Measurements from ENCODE around the gene PMF1.
"Not testable (repeated sequence)": the region's sequence is repeated elsewhere in the genome, so short reads cannot be mapped to it uniquely, and the experiment has no call there.

PMF1 gene, protein sequence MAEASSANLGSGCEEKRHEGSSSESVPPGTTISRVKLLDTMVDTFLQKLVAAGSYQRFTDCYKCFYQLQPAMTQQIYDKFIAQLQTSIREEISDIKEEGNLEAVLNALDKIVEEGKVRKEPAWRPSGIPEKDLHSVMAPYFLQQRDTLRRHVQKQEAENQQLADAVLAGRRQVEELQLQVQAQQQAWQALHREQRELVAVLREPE

DNA sequence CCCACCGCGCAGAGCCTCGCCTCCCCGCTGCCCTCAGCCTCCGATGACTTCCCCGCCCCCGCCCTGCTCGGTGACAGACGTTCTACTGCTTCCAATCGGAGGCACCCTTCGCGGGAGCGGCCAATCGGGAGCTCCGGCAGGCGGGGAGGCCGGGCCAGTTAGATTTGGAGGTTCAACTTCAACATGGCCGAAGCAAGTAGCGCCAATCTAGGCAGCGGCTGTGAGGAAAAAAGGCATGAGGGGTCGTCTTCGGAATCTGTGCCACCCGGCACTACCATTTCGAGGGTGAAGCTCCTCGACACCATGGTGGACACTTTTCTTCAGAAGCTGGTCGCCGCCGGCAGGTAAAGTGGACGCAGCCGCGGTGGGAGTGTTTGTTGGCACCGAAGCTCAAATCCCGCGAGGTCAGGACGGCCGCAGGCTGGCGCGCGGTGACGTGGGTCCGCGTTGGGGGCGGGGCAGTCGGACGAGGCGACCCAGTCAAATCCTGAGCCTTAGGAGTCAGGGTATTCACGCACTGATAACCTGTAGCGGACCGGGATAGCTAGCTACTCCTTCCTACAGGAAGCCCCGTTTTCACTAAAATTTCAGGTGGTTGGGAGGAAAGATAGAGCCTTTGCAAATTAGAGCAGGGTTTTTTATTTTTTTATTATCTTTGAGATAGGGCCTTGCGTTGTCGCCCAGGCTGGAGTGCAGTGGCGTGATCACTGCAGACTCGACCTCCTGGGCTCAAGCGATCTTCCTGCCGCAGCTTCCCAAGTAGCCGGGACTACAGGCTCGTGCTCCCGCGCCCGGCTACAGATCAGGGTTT is at the start of gene PMF1:
Gene PMF1, plus strand, starts transcription at position 175 of the 811 bp plus-strand sequence. Its CDS starts 9 bp downstream, at position 184.
- DNase-seq (ENCODE audit: low read depth): peak; percentile 94

DNA sequence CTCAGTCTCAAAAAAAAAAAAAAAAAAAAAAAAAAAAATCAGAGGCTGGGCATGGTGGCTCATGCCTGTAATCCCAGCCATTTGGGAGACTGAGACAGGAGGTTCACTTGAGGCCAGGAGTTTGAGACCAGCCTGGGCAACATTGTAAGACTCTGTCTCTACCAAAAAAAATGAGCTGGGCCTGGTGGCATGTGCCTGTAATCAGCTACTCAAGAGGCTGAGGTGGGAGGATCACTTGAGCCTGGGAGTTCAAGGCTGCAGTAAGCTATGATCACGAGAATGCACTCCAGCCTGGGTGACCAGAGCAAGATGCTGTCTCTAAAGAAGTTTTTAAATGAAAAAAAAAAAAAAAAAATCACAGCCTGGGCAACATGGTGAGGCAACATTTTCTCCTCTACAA is 49.1 kb upstream of the PMF1 start:
- no peak for DNase-seq (ENCODE audit: low read depth)

DNA sequence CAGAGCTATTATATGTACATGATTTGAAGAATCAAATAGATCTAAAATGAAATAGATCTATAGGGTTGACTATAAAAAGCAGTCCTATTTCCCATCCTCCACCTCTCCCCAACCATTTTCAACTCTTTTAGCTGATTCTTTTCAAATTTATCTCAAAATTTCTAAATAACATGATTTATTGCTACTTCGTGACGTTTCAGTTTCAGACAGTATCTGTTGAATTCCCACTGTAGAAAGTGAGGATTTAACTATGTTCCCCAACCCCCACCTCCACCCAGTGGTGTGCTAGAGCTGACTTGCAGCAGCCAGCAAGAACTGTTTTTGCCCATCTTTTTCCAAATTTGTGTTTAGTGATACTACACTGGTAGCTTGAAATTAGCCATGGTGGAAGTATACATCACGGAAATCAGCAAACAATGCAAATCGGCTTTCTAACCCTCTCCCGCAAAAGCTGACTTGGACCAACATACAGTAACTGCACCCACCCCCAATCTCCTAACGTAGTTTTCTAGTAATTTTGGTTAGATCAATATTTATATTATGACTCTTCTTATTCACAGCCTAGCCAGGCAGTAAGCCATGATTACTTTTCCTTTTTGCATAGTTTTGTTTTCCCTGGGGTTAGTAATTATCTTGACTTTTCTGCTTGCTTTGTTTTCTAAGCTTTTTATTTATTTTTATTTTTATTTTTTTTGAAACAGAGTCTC is 48.5 kb upstream of the PMF1 start:
- DNase-seq (ENCODE audit: low read depth): peak; percentile 31

DNA sequence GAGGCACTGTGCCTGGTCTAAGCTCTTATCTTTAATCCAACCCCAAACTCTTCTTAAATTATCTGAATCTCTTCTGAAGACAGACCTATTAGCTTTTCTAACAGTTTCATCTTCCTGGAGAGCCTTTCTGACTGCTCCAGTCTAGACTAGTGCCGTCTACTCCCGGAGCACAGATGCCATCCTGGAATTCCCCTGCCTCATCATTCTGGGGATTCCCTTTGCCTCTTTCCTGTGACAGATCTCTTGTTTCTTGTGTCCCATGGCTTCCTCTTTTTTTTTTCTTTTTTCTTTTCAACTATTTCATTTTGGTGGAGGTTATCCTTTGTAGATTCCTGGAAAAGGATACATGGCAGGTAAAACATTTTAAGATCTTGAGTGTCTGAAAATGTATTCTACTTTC is 47.7 kb upstream of the PMF1 start:
- DNase-seq (ENCODE audit: low read depth): no peak

DNA sequence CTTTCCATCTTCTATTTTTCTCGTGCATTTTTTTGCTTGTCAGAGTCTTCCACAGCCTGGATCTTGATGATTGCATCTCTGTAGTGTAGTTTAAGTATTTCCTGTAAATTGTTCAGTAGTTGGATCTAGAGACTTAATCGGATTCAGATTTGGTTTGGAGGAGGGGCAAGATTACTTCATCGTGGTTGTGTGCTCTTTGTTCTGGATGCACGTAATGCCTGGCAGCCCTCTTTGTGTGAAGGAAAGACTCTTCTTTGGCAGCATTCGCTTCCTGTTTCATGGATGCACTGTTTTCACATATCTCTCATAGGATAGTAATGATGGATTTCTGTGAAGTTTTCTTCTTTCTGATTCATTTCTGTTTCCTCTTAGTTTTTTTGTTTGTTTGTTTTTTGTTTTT is 45.3 kb upstream of the PMF1 start:
- no peak for DNase-seq (ENCODE audit: low read depth)

DNA sequence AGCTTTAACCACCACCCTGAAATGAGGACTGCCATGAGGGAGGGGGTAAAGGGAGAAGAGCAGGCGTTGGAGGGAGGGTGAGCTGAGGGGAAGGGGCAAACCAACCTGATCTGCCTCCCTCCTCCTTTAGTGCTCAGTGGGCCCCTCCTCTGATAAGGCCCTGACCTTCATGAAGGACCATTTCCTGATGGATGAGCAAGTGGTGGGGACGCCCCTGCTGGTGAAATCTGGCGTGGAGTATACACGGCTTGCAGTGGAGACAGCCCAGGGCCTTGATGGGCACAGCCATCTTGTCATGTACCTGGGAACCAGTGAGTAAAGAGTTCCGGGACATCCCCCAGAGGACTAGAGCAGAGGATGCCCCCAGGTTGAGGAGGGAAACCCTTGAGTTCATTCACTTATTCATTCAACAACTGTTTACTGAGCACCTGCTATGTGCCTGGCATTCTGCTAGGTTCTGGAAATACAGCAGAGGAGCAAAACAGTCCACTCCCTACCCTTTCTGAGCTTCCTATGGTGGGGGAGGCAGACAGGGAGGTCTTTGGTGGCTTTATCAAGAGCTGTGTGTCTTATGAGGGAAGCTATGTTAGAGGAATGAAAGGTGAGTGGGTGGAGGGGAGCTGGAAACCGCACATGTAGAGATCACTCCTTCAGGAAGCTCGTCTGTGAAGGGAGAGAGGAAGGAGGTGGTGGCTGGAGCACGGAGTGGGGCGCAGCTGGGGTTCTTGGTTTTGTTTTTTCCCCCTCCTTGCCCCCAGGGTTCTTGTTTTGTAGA is 39.9 kb upstream of the PMF1 start:
- no peak for DNase-seq (ENCODE audit: low read depth)

DNA sequence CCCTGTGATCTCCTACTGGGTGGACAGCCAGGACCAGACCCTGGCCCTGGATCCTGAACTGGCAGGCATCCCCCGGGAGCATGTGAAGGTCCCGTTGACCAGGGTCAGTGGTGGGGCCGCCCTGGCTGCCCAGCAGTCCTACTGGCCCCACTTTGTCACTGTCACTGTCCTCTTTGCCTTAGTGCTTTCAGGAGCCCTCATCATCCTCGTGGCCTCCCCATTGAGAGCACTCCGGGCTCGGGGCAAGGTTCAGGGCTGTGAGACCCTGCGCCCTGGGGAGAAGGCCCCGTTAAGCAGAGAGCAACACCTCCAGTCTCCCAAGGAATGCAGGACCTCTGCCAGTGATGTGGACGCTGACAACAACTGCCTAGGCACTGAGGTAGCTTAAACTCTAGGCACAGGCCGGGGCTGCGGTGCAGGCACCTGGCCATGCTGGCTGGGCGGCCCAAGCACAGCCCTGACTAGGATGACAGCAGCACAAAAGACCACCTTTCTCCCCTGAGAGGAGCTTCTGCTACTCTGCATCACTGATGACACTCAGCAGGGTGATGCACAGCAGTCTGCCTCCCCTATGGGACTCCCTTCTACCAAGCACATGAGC is 36.1 kb upstream of the PMF1 start:
- no peak for DNase-seq (ENCODE audit: low read depth)

DNA sequence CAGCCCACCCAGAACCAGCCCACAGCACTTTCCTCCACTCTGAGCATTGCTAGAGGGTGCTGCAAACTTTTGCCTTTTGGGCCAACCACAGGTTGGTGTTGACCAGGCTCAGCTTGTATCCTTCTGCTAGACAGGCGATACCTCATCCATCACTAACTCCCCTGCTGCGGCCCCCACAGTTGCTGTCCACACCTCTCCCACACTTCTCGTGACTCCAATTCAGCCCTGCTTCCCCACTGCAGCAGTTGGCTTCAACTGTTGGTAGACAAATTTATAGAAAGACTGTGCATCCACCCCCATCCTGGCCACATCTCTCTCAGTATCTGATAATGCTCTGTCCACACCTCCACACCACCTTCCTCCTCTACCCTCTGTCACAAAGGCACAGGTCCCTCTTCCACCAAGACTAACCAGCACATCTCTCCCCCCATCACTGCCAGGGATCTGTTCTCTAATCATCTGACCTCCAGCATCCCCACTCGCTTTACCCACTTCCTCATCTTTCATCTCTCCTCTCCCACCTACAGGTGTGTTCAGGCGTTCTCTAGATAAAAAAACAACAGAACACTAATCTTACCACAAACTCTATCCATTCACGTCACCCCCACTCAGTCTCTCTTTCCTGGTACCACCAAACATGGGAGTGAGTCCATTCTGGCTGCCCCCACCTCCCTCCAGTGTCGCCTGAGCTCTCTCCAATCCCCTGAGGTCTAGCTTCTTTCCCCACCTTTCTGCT is 34.7 kb upstream of the PMF1 start:
- no peak for DNase-seq (ENCODE audit: low read depth)

DNA sequence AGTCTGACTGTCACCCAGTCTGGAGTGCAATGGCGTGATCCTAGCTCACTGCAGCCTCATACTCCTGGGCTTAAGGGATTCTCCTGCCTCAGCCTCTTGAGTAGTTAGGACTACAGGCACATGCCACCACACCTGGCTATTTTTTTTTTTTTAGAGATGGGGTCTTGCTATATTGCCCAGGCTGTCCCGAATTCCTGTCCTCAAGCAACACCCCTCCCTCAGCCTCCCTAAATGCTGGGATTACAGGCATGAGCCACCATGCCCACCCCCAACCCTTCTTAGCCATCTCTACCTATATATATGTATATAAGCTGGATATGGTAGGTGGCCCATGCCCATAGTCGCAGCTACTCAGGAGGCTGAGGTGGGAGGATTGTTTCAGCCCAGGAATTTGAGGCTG is 32.3 kb upstream of the PMF1 start:
- DNase-seq (ENCODE audit: low read depth): no peak

DNA sequence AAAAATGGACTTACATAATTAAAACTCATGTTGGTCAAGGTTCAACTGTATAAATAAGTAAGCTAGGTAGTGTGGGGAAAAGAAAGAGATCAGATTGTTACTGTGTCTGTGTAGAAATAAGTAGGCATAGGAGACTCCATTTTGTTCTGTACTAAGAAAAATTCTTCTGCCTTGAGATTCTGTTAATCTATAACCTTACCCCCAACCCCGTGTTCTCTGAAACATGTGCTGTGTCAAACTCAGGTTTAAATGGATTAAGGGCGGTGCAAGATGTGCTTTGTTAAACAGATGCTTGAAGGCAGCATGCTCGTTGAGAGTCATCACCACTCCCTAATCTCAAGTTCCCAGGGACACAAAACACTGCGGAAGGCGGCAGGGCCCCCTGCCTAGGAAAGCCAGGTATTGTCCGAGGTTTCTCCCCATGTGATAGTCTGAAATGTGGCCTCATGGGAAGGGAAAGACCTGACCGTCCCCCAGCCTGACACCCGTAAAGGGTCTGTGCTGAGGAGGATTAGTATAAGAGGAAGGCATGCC is 31.3 kb upstream of the PMF1 start:
- not testable (repeated sequence) for DNase-seq (ENCODE audit: low read depth)

DNA sequence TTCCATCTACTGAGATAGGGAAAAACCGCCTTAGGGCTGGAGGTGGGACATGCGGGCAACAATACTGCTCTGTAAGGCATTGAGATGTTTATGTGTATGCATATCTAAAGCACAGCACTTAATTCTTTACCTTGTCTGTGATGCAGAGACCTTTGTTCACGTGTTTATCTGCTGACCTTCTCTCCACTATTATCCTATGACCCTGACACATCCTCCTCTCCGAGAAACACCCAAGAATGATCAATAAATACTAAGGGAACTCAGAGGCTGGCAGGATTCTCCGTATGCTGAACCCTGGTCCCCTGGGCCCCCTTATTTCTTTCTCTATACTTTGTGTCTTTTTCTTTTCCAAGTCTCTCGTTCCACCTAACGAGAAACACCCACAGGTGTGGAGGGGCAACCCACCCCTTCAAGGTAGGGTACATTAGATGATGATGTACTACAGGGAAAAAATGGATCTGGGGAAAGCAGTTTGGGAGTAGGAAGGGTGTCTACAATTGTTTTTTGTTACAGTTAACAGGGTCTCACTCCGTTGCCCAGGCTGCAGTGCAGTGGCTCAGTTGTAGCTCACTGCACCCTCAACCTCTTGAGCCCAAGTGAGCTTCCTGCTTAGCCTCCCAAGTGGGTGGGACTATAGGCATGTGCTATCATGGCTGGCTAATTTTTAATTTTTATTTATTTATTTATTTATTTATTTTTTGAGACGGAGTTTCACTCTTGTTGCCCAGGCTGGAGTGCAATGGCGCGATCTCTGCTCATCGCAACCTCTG is 30.6 kb upstream of the PMF1 start:
- not testable (repeated sequence) for DNase-seq (ENCODE audit: low read depth)

DNA sequence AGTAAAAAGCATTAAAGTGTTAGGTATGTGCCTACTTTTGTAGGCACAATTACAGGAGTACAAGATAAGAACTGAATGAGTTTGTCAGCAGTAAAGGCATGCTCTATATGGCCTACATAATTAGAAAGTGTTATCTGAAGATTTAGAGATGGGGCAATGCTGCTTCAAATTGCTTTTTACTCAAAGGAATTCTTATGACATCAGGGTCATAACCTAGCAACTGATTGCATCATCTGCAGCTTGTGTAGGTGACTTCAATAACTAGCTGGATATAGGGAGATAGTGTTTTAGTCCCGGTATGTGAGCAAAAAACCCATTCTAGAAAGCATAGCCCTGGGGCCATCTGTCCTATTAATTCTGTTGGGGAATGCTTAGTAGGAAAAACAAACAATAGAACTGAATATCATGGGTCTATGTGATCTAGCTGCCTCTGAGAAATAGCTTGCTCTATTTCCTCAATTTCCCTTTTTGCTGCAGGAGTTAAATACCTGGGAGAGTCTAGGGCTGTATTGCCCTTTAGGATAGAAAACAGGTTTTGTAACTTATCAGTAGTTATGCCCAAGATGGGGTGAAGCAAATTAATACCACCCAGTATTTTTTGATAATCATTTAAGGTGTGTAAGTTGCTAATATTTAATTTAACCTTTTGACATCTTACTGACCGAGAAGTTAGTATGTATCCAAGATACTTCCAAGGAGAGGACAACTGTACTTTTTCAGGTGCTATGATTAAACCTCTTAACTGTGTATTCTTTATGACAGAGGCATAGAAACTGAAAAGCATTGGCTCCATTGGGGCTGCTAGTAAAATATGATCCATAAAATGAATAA is 26.2 kb upstream of the PMF1 start:
- peak; percentile 47 for DNase-seq (ENCODE audit: low read depth)

DNA sequence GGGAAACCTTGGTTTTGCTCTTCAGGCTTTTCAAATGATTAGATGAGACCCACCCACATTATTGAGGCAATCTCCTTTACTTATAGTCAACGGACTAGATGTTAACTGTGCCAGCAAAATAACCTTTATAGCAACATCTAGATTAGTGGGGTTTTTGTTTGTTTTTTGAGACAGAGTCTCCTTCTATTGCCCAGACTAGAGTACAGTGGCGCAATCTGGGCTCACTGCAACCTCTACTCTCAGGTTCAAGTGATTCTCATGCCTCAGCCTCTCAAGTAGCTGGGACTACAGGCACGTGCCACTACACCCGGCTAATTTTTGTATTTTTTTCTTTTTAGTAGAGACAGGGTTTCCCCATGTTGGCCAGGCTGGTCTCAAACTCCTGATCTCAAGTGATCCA is 22.5 kb upstream of the PMF1 start:
- DNase-seq (ENCODE audit: low read depth): not testable (repeated sequence)

DNA sequence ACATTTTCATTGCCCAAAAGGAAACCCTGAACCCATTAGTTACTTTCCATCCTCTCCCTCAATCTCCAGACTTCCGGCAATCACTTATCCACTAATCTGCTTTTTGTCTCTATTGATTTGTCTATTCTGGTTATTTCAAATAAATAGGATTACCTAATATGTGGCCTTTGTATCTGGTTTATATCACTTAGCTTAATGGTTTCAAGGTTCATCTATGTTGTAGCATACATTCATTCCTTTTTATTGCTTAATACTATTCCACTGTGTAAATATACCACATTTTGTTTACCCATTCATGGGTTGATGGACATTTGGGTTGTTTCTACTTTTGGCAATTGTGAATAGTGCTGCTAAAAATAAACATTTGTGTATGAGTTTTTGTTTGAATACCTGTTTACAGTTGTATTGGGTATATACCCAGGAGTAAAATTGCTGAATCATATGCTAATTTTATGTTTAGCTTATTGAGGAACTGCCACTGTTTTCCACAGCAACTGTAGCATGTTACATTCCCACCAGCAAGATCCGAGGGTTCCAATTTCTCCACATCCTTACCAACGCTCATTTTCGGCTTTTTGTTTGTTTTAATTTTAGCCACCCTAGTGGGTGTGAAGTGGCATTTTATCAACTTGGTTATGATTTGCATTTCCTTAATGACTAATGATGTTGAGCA is 21.4 kb upstream of the PMF1 start:
- peak; percentile 41 for DNase-seq (ENCODE audit: low read depth)

DNA sequence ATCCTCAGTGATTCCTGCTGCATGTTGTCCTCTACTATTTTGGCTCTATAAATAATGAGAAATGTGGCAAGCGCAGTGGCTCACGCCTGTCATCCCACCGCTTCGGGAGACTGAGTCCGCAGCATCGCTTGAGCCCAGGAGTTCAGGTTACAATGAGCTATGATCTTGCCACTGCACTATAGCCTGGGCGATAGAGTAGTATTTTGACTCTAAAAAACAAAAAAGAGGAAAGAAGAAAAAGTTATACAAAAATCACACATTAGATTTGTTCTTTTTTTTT is 19.7 kb upstream of the PMF1 start:
- no peak for DNase-seq (ENCODE audit: low read depth)

DNA sequence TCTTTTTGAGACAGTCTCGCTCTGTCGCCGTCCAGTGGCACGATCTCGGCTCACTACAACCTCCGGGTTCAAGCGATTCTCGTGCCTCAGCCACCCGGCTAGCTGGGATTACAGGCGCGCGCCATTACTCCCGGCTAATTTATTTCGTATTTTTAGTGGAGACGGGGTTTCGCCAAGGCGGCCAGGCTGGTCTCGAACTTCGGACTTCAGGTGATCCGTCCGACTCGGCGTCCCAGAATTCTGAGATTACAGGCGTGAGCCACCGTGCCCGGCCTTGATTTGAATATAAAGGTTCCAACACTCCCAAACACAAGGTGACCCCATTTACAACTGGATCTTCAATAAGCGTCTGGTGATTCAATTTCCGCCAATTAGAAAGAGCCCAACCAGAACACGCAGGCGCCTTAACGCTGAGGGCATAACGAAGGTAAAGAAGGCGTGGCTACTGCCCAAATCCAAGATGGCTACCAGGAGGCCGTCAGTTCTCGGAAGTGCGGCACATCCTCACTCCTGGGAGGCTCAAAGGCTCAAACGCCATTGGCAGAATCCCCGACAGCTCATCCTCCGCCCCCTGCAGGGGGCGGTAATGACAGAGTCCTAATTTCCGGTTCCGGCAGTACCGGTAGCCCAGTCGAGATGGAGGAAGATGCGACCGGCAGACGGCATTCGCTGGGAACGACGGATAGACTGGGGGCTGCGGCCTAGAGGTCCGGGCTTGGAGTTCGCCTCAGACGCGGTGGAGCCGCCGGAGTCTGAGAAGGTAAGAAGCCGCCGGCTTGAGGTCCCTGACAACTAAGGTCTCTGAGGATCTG is 19.1 kb upstream of the PMF1 start, which contains the start of gene SLC25A44:
Gene SLC25A44, plus strand, starts transcription at position 617 of the 812 bp plus-strand sequence. CDS start 5,744 bp downstream, outside the sequence.
- peak; percentile 99 for DNase-seq (ENCODE audit: low read depth)

DNA sequence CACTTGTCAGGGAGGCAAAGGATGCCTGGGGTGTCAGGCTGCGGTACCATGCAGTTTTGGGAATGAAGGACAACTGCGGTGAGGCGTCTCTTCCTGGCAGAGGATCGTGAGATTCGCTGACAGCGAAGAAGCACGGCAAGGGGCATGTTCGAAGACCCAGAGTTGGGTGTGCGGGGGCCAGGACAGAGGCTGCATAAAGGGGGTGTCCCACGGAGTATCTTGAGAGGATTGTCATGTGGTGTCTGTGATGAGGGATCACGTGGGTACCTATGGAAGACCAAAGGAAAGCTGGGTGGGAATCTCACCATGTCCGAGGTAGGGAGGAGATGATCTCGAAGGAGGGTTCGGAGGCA is 18.5 kb upstream of the PMF1 start:
- no peak for DNase-seq (ENCODE audit: low read depth)

DNA sequence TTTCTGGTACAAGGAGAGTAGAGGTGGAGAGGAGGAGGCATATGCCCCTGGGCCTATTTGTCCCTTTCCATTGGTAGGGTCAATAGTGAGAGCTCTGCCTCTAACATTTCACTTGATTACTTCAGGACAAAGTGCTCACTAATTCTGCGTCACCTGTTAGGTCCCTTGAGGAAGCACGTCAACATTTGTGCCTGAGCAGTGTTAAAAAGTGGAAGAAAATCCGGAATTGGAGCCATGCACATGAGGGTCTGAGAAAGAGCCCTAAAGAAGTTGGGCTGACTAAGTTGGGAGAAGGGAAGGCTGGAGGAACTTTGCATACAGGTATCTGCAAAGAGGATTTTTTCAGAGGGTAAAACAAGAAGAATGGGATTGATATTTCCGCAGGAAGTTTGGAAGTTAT is 17.0 kb upstream of the PMF1 start:
- DNase-seq (ENCODE audit: low read depth): no peak
